ENCODE results near the gene EBLN1. TPM values are rescaled to one million over a fixed set of nuclear protein-coding genes. Genes with fewer than 3 reads are reported as not detected.

The EBLN1 gene
- total and polyA plus RNA-seq, 2 of the 8 experiments (the other 6 are each of a cell fraction or from before 2014, with no cell fraction given): not detected

GRCh38 chr10:22226599-22226998 lies 8.8 kb upstream of the EBLN1 start (continued):
- no peak for TF ChIP-seq RAD21 (IDR thresholded peaks at IDR 0.05 in 1 of 2, conservative IDR thresholded peaks at IDR 0.05 in 1 of 2; ENCODE audit: low read depth in 2 of 2, low read length in 2 of 2)

All from H1 (cell line).